NCI-H2081 treated with DMSO at 0.1 percent for 48 hours (cell line): ENCODE results near the gene RIT2.
A peak's percentile ranks its signal among the peaks of the same experiment; 100 is the strongest.

Experiments
- DNase-seq: peaks from one replicate; lab custom pipeline; 2025; lab: John Stamatoyannopoulos, UW

RIT2 gene

GRCh38 chr18:43010611-43011010, 104.9 kb downstream of the RIT2 start:
- DNase-seq = no peak

GRCh38 chr18:43009674-43010073, 105.8 kb downstream of the RIT2 start:
- DNase-seq = no peak

GRCh38 chr18:43007365-43007764, 108.1 kb downstream of the RIT2 start:
- DNase-seq = no peak

GRCh38 chr18:43004421-43004820, 111.1 kb downstream of the RIT2 start:
- no peak for DNase-seq

- DNase-seq = no peak
Measured at GRCh38 chr18:43001821-43002220, 113.7 kb downstream of the RIT2 start.

- DNase-seq = no peak
Measured at GRCh38 chr18:42996824-42997223, 118.7 kb downstream of the RIT2 start.

- no peak for DNase-seq
Measured at GRCh38 chr18:42980426-42980825, 135.1 kb downstream of the RIT2 start.

- peak; percentile 24 for DNase-seq
Measured at GRCh38 chr18:42977982-42978637, 137.4 kb downstream of the RIT2 start.

- DNase-seq = no peak
Measured at GRCh38 chr18:42976869-42977590, 138.5 kb downstream of the RIT2 start.

GRCh38 chr18:42969366-42969765, 146.1 kb downstream of the RIT2 start:
- no peak for DNase-seq

- DNase-seq = no peak
Measured at GRCh38 chr18:42961298-42961697, 154.2 kb downstream of the RIT2 start.

GRCh38 chr18:42959528-42959927, 156.0 kb downstream of the RIT2 start:
- DNase-seq = no peak

- DNase-seq = no peak
Measured at GRCh38 chr18:42958353-42958752, 157.1 kb downstream of the RIT2 start.

- no peak for DNase-seq
Measured at GRCh38 chr18:42956287-42956686, 159.2 kb downstream of the RIT2 start.

- no peak for DNase-seq
Measured at GRCh38 chr18:42954887-42955286, 160.6 kb downstream of the RIT2 start.

- no peak for DNase-seq
Measured at GRCh38 chr18:42953306-42953705, 162.2 kb downstream of the RIT2 start.

- DNase-seq = no peak
Measured at GRCh38 chr18:42950732-42951131, 164.8 kb downstream of the RIT2 start.

- no peak for DNase-seq
Measured at GRCh38 chr18:42948831-42949230, 166.7 kb downstream of the RIT2 start.

GRCh38 chr18:42941860-42942259, 173.6 kb downstream of the RIT2 start:
- no peak for DNase-seq

- DNase-seq = no peak
Measured at GRCh38 chr18:42941021-42941420, 174.5 kb downstream of the RIT2 start.

GRCh38 chr18:42937436-42937835, 178.0 kb downstream of the RIT2 start:
- DNase-seq = no peak

GRCh38 chr18:42936289-42936688, 179.2 kb downstream of the RIT2 start:
- DNase-seq = no peak

GRCh38 chr18:42931491-42931890, 184.0 kb downstream of the RIT2 start:
- DNase-seq = no peak

- no peak for DNase-seq
Measured at GRCh38 chr18:42929857-42930256, 185.6 kb downstream of the RIT2 start.
